ENCODE data around the gene SEPTIN12.
A peak's percentile ranks its signal among the peaks of the same experiment; 100 is the strongest.
"Not testable (repeated sequence)": the region's sequence is repeated elsewhere in the genome, so short reads cannot be mapped to it uniquely, and the experiment has no call there.

The SEPTIN12 gene

GRCh38 chr16:4750896-4751295, 37.2 kb downstream of the SEPTIN12 start:
- FAIRE-seq: no peak

- no peak for FAIRE-seq
Observed at GRCh38 chr16:4749700-4750257, 38.4 kb downstream of the SEPTIN12 start.

GRCh38 chr16:4748682-4749411, 39.3 kb downstream of the SEPTIN12 start:
- FAIRE-seq: no peak

GRCh38 chr16:4747906-4748681, 40.1 kb downstream of the SEPTIN12 start:
- no peak for FAIRE-seq

- FAIRE-seq: no peak
Observed at GRCh38 chr16:4746991-4747574, 41.1 kb downstream of the SEPTIN12 start.

GRCh38 chr16:4746215-4746614, 41.9 kb downstream of the SEPTIN12 start:
- no peak for FAIRE-seq

- FAIRE-seq: no peak
Observed at GRCh38 chr16:4745274-4745569, 42.9 kb downstream of the SEPTIN12 start.

GRCh38 chr16:4744555-4745273, 43.4 kb downstream of the SEPTIN12 start:
- FAIRE-seq: no peak

- FAIRE-seq: no peak
Observed at GRCh38 chr16:4743226-4743878, 44.8 kb downstream of the SEPTIN12 start.

- FAIRE-seq: not testable (repeated sequence)
Observed at GRCh38 chr16:4738370-4738769, 49.8 kb downstream of the SEPTIN12 start.

GRCh38 chr16:4737545-4737944, 50.6 kb downstream of the SEPTIN12 start:
- no peak for FAIRE-seq

- no peak for FAIRE-seq
Observed at GRCh38 chr16:4736546-4736945, 51.6 kb downstream of the SEPTIN12 start.

- FAIRE-seq: no peak
Observed at GRCh38 chr16:4734730-4735535, 53.2 kb downstream of the SEPTIN12 start.

- FAIRE-seq: peak; percentile 40
Observed at GRCh38 chr16:4734063-4734729, 53.9 kb downstream of the SEPTIN12 start, which contains the start of the genes ANKS3 and DNAAF8. ANKS3 (minus strand) TSS chr16:4734271; CDS start chr16:4730149, 4,122 bp downstream. DNAAF8 (plus strand) TSS chr16:4734537; CDS start chr16:4736515, 1,978 bp downstream.

- FAIRE-seq: no peak
Observed at GRCh38 chr16:4733747-4734062, 54.4 kb downstream of the SEPTIN12 start.

- no peak for FAIRE-seq
Observed at GRCh38 chr16:4733211-4733742, 54.9 kb downstream of the SEPTIN12 start.

GRCh38 chr16:4729876-4730275, 58.3 kb downstream of the SEPTIN12 start:
- FAIRE-seq: no peak

GRCh38 chr16:4728676-4729075, 59.5 kb downstream of the SEPTIN12 start:
- FAIRE-seq: no peak

Measured in TTC549 (cell line).